Ovary (tissue), 9 donors: ENCODE data around the gene KCNA5. TPM values are rescaled to one million over a fixed set of nuclear protein-coding genes. Genes with fewer than 3 reads are reported as not detected.

ENCODE experiments used
- DNase-seq, 5 donors: peaks; one replicate each; pipeline ENCODE4 v3.0.0-alpha.2; 2019 to 2020
- H3K27ac ChIP-seq, 2 donors: fragments of 200-600 bp; one replicate each; pipeline versions ENCODE4 v1.5.1 to v1.8.0; 2019 to 2022
- H3K27me3 ChIP-seq: fragments of 200-600 bp; one replicate; pipeline ENCODE4 v1.8.0; 2022
- H3K36me3 ChIP-seq: fragments of 200-600 bp; sonication (generic); one replicate; pipeline ENCODE4 v1.5.1; 2019
- H3K4me1 ChIP-seq: one replicate; pipeline ENCODE4 v1.8.1; 2013; ENCODE audit warnings: mild to moderate bottlenecking, moderate library complexity; ENCODE audit not compliant: insufficient read depth
- H3K4me3 ChIP-seq: fragments of 200-600 bp; sonication (generic); one replicate; pipeline ENCODE4 v1.5.1; 2017
- H3K9me3 ChIP-seq, 2 donors: fragments of 200-600 bp in 1 of 2; sonication (generic) in 1 of 2; one replicate each; pipeline versions ENCODE4 v1.5.1 to v1.8.1; 2013 to 2019; ENCODE audit warnings: mild to moderate bottlenecking in 1 of 2, moderate library complexity in 1 of 2
- EP300 ChIP-seq: sonication (generic); formaldehyde crosslinking; IDR thresholded peaks from one replicate; pipeline ENCODE4 v1.6.1; 2017; ENCODE audit warnings: antibody characterized with exemption
- POLR2A ChIP-seq: fragments of 450-650 bp; IDR thresholded peaks from one replicate; pipeline ENCODE4 v1.6.1; 2017; ENCODE audit warnings: antibody characterized with exemption, mild to moderate bottlenecking, moderate library complexity
- WGBS, 3 donors: extraction: QIAGEN DNeasy Blood & Tissue Kit in 1 of 3; methylation state at CpG; one replicate each; pipeline versions ENCODE4 v1.1.5 to v1.1.7; 2013 to 2017; 5-methylcytosine and 5-hydroxymethylcytosine counted together
- intact Hi-C, 4 donors: fragments of 100-400 bp; cut with DNase I; formaldehyde crosslinking; loops; one replicate each; pipeline versions ENCODE4 v1.11.0 to v1.15.1; 2022 to 2023
- polyA plus RNA-seq, 2 donors: library from polyadenylated mRNA; stranded (reverse); fragments of 200-250 nt in 1 of 2; fragments of 350-450 nt in 1 of 2; fragmentation: Illumina TruSeq in 1 of 2; extraction: RNeasy Lipid Tissue Mini Kit (QIAGEN cat#74804) in 1 of 2; gene quantifications; one replicate each; pipeline ENCODE4 v1.2.3, GENCODE V29; 2013 to 2014
- total RNA-seq, 7 donors: library from RNA; depleted of rRNA in 2 of 7; stranded (reverse); fragments of >200 nt in 2 of 7; fragmentation: NEBNext Ultra II Directional in 3 of 7; extraction: Animal tissue kit (Norgen Biotek cat#: 25700) in 3 of 7; gene quantifications; one replicate each; pipeline versions ENCODE4 v1.1.0 to v1.2.4, GENCODE V29; 2016 to 2023
- TF ChIP-seq, protein P1 (sequence below), 3 donors: fragments of 450-650 bp in 2 of 3; fragments of 200-600 bp in 1 of 3; IDR thresholded peaks; one replicate each; pipeline versions ENCODE4 v1.5.1 to v1.8.0; 2016 to 2022; ENCODE audit warnings: antibody characterized with exemption in 3 of 3, mild to moderate bottlenecking in 1 of 3
- donor health status: DM: no; HTN: no; CAD: no; lungs with moderate emphysema.
- donor health status: DM: no; HTN: no; CAD: no.
- donor health status: Bipolar disorder and iron deficiency.
- donor health status: DM: yes; HTN: yes; CAD: no.
- donor health status: DM: no; HTN: no; CAD: no.
- donor health status: DM: yes; HTN: yes; CAD: no.

Gene KCNA5
- total and polyA plus RNA-seq, 9 donors, result 0.34 to 3.5 (median 0.74) TPM

DNA sequence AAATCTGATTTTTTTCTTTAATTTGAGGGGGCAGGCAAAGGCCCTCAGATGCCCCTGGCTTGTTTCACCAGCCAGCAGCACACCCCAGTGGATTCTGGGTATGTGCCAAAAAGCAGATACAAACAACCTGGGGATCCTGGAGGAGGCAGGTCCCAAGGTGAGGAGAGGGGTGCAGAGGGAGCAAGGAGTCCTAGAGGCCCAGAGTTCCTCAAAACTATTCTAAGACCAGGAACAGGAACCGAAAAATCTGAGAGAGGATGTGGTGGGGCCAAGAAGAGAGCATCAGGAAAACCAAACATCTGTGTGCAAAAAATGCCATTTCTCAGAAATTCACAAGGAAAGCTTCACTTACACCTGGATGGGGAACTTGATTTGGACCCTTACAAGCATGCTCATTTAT is 8.2 kb downstream of the KCNA5 start:
- TF ChIP-seq, protein P1, sequence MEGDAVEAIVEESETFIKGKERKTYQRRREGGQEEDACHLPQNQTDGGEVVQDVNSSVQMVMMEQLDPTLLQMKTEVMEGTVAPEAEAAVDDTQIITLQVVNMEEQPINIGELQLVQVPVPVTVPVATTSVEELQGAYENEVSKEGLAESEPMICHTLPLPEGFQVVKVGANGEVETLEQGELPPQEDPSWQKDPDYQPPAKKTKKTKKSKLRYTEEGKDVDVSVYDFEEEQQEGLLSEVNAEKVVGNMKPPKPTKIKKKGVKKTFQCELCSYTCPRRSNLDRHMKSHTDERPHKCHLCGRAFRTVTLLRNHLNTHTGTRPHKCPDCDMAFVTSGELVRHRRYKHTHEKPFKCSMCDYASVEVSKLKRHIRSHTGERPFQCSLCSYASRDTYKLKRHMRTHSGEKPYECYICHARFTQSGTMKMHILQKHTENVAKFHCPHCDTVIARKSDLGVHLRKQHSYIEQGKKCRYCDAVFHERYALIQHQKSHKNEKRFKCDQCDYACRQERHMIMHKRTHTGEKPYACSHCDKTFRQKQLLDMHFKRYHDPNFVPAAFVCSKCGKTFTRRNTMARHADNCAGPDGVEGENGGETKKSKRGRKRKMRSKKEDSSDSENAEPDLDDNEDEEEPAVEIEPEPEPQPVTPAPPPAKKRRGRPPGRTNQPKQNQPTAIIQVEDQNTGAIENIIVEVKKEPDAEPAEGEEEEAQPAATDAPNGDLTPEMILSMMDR (IDR thresholded peaks at IDR 0.05), result no peak
- no peak for TF ChIP-seq EP300
- TF ChIP-seq POLR2A, result no peak
- Histone ChIP-seq H3K9me3 (no peaks in the 10 kb centered on the region), H3K4me1 (no peaks in the 10 kb centered on the region), H3K4me3 (no peak overlapping the region), H3K27me3 (no peaks in the 10 kb centered on the region), H3K27ac (no peak overlapping the region), H3K36me3 (no peaks in the 10 kb centered on the region)
- intact Hi-C loops, result no loop called here
- DNase-seq, result no peak
- 32 to 58% (median 57%) methylated on average over 1 of the region's 1 CpG for WGBS, 3 donors

DNA sequence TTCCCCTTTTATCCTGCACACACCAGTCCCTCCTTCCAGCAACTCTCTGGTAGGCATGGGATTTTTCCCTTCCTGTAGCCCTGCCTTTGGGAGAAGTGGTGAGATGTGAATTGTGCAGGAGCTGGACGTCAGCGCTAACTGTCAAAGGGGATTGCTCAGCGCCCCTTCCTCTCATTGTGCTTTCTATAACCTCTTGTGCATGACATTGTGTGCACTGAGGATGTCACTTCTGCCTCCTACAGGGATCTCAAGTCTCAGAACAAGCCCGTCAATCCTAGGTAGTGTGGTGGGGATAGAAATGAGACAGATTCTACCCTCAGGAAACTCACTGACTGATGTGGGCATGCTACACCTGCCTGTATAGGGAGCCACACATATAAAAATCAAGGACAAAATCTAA is 8.7 kb downstream of the KCNA5 start:
- WGBS, 3 donors, result 82 to 92% (median 91%) methylated on average over 4 of the region's 4 CpGs
- no peaks in the 10 kb centered on the region for H3K27me3 ChIP-seq
- TF ChIP-seq, protein P1 (IDR thresholded peaks at IDR 0.05), result no peak
- TF ChIP-seq POLR2A, result no peak
- no peak for TF ChIP-seq EP300
- no peaks in the 10 kb centered on the region for H3K4me1 ChIP-seq
- H3K27ac ChIP-seq, result no peak overlapping the region
- intact Hi-C loops, result no loop called here
- no peak overlapping the region for H3K4me3 ChIP-seq
- no peaks in the 10 kb centered on the region for H3K36me3 ChIP-seq
- H3K9me3 ChIP-seq, result no peaks in the 10 kb centered on the region
- DNase-seq, result no peak

DNA sequence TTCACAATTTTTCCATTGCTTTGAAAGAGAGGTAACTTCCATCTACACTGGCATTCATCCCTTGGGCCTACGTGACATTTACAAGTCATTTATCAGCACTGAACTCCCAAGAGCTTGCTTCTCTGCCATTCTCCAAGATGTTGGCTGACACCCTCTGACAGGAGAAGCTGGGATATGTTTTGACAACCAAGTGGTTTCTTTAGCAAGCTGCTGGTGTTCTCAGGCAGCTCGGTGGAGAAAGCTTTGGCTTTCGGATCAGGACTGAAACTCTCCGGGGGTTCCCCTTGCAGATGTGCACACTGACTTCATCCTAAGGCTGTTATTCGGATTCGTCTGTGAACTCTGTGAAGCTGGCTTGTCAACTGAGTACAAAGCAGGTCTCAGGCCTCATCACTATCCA is 15.7 kb downstream of the KCNA5 start:
- no peak for TF ChIP-seq POLR2A
- DNase-seq, result no peak
- Histone ChIP-seq H3K27ac (no peak overlapping the region), H3K4me3 (no peak overlapping the region), H3K4me1 (no peaks in the 10 kb centered on the region), H3K36me3 (no peaks in the 10 kb centered on the region), H3K27me3 (no peaks in the 10 kb centered on the region), H3K9me3 (no peaks in the 10 kb centered on the region)
- intact Hi-C loops, result no loop called here
- 59 to 65% (median 63%) methylated on average over 6 of the region's 6 CpGs for WGBS, 3 donors

DNA sequence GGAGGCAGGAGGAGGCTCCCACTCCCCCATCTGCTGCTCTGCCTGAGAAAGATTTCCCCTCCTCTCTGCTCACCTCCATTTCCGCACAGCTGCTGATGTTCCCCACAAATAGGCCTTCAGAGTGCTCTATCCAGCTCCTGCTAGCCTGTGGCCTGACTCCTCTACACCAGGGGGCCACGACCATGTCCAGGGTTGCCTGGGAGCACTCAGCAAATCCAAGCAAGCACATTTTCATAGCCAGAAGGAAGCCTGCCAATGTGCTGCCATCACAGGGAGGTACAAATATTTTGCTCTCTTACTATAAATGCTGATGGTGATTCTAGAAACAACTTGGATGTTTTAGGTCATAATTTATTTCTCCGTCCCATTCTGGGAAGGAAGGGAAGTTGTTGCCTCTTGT is 17.3 kb downstream of the KCNA5 start:
- intact Hi-C loops, result no loop called here
- DNase-seq, result no peak
- no peaks in the 10 kb centered on the region for H3K36me3 ChIP-seq
- no peaks in the 10 kb centered on the region for H3K9me3 ChIP-seq
- H3K4me1 ChIP-seq, result no peaks in the 10 kb centered on the region
- no peaks in the 10 kb centered on the region for H3K27me3 ChIP-seq
- no peak overlapping the region for H3K27ac ChIP-seq
- 26 to 48% (median 43%) methylated on average over 3 of the region's 3 CpGs for WGBS, 3 donors
- TF ChIP-seq, protein P1 (IDR thresholded peaks at IDR 0.05), result no peak
- TF ChIP-seq POLR2A (no peak), EP300 (no peak)
- no peak overlapping the region for H3K4me3 ChIP-seq

DNA sequence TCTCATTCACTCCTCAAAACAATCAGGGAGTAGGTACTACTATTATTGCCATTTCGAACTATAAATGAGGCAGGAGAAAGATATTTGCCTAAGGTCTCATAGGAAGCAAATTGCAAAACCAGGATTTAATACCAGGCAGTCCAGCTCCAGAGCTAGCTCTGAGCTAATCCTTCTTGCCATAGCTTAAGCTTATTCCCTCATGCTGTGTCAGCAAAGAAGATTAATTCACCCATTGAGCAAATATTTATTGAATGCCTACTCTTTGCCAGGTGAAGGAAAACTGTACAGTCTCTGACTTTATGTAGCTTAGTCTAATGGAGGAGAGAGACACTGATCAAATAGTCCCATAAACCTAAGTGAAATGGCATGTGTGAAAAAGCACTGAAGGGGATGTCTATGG is 19.5 kb downstream of the KCNA5 start:
- H3K27ac ChIP-seq, result no peak overlapping the region
- WGBS, 3 donors, result 79 to 86% (median 84%) methylated on average over 1 of the region's 1 CpG
- no peak overlapping the region for H3K4me3 ChIP-seq
- H3K36me3 ChIP-seq, result no peaks in the 10 kb centered on the region
- no peaks in the 10 kb centered on the region for H3K9me3 ChIP-seq
- TF ChIP-seq EP300, result no peak
- TF ChIP-seq, protein P1 (IDR thresholded peaks at IDR 0.05), result no peak
- no peak for TF ChIP-seq POLR2A
- DNase-seq, result no peak
- H3K27me3 ChIP-seq, result no peaks in the 10 kb centered on the region
- intact Hi-C loops, result no loop called here
- H3K4me1 ChIP-seq, result no peaks in the 10 kb centered on the region
